Dermis microvascular lymphatic vessel endothelial cell (primary cell): Measurements from ENCODE around the gene GSTT2B. TPM values are rescaled to one million over a fixed set of nuclear protein-coding genes. Genes with fewer than 3 reads are reported as not detected.
"Not testable (repeated sequence)": the region's sequence is repeated elsewhere in the genome, so short reads cannot be mapped to it uniquely, and the experiment has no call there.

ENCODE experiments used
- DNase-seq, 2 donors: peaks; one replicate each; pipeline versions ENCODE4 v3.0.0 to v3.0.0-alpha.2; 2010; ENCODE audit warnings: low read depth in 2 of 2
- total RNA-seq: library from RNA; depleted of rRNA; stranded (reverse); fragments of >200 nt; gene quantifications from 2 replicates; pipeline ENCODE4 v1.2.1, GENCODE V29; 2014

Gene GSTT2B
- total RNA-seq, 1 donor from 2014 or later = 5.4 TPM

DNA sequence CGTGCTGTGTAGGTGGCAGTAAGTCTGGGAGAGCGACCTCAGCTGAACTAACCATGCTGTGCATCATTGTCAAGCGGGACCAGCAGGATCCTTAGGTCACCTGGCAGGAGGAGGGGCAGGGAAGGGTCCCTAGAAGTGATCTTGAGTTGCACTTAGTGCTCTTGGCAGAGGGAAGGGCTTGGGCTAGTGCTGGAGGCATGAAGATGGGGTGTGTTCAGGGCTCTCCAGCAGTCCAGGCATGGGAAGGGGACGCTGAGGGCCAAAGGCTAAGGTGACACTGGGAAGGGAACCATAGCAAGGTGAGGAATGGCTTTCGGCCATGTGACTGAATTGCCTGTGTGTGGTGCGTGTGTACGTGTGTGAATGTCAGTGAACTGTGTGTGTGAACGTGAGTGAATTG is 25.1 kb upstream of the GSTT2B start:
- DNase-seq = not testable (repeated sequence)

DNA sequence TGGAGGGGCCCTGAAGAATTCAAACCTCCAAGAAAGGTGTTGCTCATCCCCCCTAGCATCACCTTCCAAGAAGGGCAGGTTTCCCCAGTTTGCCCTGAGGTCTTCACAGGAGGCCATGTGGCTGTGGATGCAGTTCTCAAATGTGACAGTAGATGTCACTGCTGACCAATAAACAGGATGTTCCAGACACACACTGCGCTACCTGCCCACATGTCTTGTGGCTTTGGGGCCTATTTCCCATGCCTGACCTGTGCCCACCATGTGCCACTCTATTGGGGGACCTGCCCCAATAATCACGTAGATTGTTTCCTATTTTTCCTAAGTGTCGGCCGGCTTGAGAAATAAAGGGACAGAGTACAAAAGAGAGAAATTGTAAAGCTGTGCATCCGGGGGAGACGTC is 23.4 kb upstream of the GSTT2B start:
- peak in 1 of 2 donors; percentile 35 for DNase-seq

GRCh38 chr22:23980567-23980966 is 19.6 kb upstream of the GSTT2B start:
- not testable (repeated sequence) for DNase-seq

GRCh38 chr22:23979557-23980240 is 18.7 kb upstream of the GSTT2B start, which contains the start of gene GSTT2:
GSTT2 (plus strand) TSS chr22:23980134.
- DNase-seq = not testable (repeated sequence)

- not testable (repeated sequence) for DNase-seq
Measured at GRCh38 chr22:23977304-23977703, 16.3 kb upstream of the GSTT2B start.

DNA sequence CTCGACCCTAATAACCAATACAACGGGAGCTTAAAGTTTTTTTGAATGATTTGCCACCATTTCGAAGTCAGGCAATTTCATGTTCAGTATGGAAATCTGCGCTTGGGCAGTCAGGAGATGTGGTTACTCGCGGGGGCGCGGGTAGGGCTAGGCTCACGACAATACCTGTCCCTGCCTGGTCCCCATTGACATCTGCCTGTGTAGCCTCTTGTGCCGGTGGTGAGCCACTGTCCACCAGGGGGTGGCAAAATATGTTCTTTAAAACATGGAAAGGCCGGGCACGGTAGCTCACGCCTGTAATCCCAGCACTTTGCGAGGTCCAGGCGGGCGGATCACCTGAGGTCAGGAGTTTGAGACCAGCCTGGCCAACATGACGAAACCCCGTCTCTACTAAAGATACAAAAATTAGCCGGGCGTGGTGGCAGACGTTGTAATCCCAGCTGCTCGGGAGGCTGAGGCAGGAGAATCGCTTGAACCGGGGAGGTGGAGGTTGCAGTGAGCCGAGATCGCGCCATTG is 13.9 kb upstream of the GSTT2B start:
- not testable (repeated sequence) for DNase-seq

DNA sequence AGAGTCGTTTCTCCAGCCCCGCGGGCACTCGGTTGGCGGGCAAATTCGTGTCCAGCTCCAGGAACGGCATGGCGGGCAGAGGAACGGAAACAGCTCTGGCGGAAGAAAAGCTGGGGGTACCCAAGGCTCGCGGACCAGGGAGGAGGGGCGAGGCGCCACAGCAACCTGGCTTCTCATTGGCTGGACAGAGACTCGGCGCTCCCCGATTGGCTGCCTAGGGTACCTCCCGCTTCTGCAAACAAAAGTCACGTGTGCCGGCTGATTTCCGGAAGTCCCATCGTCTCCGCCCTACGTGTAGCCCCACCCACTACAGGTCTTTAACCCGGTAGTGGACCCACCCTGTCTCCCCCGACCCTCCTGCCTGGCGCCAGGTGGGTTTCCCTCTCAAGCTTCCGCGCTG is 13.3 kb upstream of the GSTT2B start, which contains the start of gene DDT:
Gene DDT (minus strand): TSS at position 97 of the 400 bp plus-strand sequence. CDS start 27 bp downstream, at position 70.
- not testable (repeated sequence) for DNase-seq

- DNase-seq = not testable (repeated sequence)
Measured at GRCh38 chr22:23971927-23972326, 10.9 kb upstream of the GSTT2B start.

DNA sequence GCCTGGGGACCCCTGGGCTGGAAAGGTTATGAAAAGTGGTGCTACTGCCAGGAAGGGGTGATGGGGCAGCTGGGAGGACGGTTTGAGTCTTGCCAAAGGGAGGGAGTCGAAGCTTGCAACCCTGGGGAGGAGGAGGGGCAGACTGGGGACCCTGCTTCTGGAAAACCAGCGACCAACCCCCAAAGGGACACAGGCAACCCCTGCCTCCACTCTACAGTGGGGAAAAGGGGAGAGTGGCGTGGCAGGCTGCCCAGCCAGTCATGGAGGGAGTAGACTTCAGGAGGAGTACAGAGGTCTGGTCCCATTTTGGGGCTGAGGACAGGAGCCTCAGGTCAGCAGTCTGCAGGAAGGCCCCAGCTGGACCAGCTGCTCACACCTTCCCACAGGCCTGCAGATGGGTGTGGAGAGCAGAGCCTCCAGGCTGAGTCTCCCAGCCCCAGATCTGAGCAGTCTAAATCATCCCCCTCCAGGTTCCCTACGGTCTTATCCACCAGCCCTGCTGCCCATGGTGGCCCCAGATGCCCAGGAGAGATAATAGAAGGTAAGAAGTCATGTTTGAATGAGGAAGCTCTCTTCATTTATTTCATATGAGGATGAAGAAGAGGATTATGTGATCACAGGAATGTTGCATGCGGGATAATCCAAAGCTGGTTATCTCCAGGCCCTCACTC is 10.0 kb upstream of the GSTT2B start:
- DNase-seq = no peak

DNA sequence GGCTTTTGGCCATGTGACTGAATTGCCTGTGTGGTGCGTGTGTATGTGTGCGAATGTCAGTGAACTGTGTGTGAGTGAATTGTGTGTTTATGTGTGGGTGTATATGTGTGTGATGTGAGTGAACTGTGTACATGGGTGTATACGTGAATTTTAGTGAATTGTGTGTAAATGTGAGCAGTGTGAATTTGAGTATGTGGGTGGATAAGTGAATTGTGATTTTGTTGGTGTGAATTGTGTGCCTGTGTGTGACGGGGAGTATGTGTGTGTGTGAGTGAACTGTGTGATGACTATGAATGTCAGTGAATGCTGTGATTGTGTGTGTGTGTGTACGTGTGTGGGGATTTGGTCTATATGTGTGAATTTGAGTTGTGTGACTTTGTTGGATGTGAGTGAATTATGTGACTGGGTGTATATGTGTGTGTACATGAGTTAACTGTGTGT is 9.2 kb upstream of the GSTT2B start:
- DNase-seq = no peak

GRCh38 chr22:23969071-23969470 is 8.1 kb upstream of the GSTT2B start:
- no peak for DNase-seq

DNA sequence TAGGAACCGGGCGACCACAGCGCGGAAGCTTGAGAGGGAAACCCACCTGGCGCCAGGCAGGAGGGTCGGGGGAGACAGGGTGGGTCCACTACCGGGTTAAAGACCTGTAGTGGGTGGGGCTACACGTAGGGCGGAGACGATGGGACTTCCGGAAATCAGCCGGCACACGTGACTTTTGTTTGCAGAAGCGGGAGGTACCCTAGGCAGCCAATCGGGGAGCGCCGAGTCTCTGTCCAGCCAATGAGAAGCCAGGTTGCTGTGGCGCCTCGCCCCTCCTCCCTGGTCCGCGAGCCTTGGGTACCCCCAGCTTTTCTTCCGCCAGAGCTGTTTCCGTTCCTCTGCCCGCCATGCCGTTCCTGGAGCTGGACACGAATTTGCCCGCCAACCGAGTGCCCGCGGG is 5.6 kb upstream of the GSTT2B start, which contains the start of gene DDTL:
Gene DDTL (plus strand): TSS at position 321 of the 400 bp plus-strand sequence. CDS start 27 bp downstream, at position 348.
- not testable (repeated sequence) for DNase-seq

DNA sequence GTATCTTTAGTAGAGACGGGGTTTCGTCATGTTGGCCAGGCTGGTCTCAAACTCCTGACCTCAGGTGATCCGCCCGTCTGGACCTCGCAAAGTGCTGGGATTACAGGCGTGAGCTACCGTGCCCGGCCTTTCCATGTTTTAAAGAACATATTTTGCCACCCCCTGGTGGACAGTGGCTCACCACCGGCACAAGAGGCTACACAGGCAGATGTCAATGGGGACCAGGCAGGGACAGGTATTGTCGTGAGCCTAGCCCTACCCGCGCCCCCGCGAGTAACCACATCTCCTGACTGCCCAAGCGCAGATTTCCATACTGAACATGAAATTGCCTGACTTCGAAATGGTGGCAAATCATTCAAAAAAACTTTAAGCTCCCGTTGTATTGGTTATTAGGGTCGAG is 5.1 kb upstream of the GSTT2B start:
- not testable (repeated sequence) for DNase-seq

GRCh38 chr22:23956301-23956900 is 4.6 kb downstream of the GSTT2B start:
- DNase-seq = peak; percentile 66 to 70

GRCh38 chr22:23955886-23956285 is 5.1 kb downstream of the GSTT2B start:
- DNase-seq = not testable (repeated sequence)

DNA sequence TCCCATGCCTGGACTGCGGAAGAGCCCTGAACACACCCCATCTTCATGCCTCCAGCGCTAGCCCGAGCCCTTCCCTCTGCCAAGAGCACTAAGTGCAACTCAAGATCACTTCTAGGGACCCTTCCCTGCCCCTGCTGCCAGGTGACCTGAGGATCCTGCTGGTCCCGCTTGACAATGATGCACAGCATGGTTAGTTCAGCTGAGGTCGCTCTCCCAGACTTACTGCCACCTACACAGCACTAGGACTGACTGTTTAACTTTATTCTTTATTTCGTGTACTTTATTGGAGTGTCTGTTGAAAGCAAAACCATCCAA is 6.0 kb downstream of the GSTT2B start:
- DNase-seq = not testable (repeated sequence)

DNA sequence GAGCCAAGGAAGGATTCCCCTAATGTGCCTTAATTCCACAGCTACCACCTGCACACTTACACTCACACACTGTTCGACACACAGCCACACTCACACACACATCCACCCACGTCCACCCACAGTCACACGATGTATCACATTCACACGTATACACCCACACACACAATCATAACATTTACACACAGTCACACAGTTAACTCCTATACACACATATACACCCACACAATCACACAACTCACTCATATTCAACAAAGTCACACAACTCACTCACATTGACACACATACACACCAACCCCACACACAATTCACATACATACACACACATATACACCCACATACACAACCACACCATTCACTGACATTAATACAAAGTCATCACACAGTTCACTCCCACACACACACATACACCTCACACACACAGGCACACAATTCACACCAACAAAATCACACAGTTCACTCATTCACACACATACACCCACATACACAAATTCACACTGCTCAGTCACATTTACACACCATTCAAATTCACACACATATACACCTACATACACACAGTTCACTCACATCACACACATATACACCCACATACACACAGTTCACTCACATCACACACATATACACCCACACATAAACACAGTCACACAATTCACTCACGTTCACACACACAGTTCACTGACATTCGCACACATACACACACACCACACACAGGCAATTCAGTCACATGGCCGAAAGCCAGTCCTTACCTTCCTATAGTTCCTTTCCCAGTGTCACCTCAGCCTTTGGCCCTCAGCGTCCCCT is 6.6 kb downstream of the GSTT2B start:
- DNase-seq = not testable (repeated sequence)

DNA sequence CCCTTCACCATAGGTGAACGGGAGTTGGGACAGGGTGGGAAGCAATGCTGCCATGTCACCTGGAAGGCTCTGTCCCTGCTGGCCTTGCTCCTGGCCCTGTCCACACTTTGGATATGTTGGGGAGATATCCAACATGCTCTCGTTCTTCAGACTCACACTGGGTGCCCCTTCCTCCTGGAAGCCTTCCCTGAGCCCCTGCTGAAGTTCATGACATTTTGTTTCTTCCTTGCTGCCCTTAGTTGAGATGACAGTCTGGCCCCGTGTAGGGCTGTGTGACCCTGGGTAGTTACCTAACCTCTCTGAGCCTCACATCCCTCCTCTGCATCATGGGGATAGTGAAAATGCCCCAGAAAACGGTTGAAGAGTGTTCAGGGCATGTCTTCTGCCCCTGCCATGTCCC is 7.5 kb downstream of the GSTT2B start:
- DNase-seq = not testable (repeated sequence)

DNA sequence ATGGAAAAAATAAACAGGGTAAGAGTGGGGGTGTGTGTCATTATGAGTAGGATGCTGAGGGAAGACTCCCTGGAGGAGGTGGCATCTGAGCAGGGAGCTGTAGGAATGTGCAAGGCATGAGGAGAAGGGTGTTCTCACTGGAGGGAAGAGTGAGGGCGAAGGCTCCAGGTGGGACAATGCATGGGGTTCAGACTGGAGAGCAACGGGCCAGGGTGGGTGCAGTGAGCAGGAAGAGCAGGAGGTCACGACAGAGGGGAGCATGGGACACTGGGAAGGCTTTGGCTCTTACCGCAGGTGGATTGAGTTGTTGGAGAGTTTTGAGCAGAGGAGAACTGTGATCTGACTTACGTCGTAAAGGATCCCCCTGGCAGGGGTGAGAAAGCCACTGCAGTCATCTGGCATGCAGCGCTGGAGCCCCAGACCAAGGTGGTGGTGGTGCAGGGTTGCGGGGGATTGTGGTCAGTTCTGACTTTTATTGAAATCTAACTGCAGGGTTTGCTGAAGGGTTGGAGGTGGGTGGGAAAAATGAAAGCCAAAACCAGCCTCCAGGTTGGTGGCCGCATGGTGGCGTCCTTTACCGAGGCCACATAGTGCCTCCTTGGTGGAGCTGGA is 8.1 kb downstream of the GSTT2B start:
- DNase-seq = not testable (repeated sequence)

DNA sequence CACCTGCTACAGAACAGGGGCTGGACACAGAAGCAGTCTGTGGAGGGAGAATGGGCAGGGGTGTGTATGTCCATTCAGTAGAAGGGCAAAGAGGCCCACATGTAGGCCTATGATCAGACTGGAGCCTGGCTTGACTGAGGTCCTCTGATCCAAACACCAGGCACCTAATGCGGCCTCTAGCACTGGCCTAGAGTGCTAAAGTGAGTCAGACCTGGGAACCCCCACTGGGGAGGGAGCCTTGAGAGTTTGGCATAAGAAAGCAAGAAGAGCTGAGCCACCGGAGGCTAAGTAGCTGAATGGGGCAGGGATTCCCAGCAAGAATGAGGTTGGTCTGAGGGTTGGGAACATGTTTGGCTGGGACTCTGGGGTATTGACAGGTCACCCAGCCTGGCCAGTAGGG is 9.6 kb downstream of the GSTT2B start:
- not testable (repeated sequence) for DNase-seq

DNA sequence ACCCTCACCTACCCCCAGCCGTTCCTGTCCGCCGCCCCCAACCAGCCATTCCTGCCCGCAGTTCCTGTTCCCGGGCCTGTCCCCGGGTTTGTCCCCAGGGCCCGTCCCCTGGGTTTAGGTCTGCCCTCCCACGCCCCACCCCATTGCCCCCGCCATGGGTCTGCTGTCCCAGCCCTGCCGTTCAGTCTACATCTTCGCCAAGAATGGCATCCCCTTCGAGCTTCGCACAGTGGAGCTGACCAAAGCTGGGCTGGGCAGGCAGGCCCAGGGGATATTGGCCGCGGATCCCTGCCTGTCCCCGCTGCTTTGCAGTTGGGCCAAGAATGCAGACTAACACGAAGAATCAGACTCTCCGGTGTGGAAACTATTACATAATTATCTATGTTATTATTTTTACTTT is 11.2 kb downstream of the GSTT2B start:
- DNase-seq = not testable (repeated sequence)
